BE2C (cell line): Measurements from ENCODE around the gene MYOF.
"Not testable (repeated sequence)": the region's sequence is repeated elsewhere in the genome, so short reads cannot be mapped to it uniquely, and the experiment has no call there.

Experiments
- DNase-seq: peaks from one replicate; pipeline ENCODE4 v3.0.0-alpha.2; 2020
- H3K27me3 ChIP-seq: fragments of 250-450 bp; sonication (Bioruptor Pico); 2 replicates; pipeline ENCODE4 v1.5.1; 2020; ENCODE audit warnings: mild to moderate bottlenecking
- H3K36me3 ChIP-seq: fragments of 250-450 bp; sonication (Bioruptor Pico); 2 replicates; pipeline ENCODE4 v1.5.1; 2020; ENCODE audit warnings: mild to moderate bottlenecking
- H3K4me1 ChIP-seq: fragments of 250-450 bp; sonication (Bioruptor Pico); 2 replicates; pipeline ENCODE4 v1.5.1; 2020
- H3K4me3 ChIP-seq: 2 replicates; pipeline ENCODE4 v1.5.1; 2011; ENCODE audit warnings: low read depth, low read length
- H3K9me3 ChIP-seq: fragments of 250-450 bp; sonication (Bioruptor Pico); 2 replicates; pipeline ENCODE4 v1.5.1; 2020
- TF ChIP-seq, protein P1 (sequence below): IDR thresholded peaks from 2 replicates; pipeline ENCODE4 v1.5.1; 2012; ENCODE audit warnings: mild to moderate bottlenecking, low read depth, low read length

The MYOF gene

DNA sequence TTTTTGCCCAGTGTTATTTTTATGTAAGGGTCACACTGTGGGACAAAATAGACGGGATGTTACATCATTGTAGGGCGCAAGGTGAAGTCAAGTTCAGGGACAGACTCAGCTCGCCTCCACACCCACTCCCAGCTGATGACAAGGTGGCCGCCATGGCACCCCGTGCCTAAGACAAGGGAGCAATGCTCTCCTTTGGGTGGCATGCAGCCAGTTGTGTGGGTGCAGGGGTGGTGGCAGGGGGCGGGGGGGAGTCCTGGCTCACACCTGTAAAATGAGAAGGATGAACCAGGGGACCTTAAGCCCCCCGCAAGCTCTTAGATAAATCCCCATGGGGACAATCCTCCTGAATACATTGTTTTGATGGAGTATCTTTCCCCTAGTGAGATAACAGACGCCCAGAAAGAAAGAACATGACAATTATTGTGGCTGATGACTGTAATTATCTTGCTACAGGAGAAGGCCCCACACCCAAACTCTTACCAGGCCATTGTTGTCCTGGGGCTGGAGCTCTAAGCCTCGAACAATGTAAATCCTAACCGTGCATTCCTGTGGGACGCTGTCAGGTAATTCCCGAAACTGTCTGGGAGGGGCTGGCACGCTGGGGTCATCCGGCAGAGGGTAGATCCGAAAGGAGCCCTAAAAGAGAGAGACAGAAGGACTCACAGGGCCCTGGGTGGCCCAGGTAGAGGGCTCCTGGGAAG lies 148.7 kb downstream of the MYOF start:
- Histone ChIP-seq H3K4me1 (no peaks in the 10 kb centered on the region), H3K36me3 (no peaks in the 10 kb centered on the region), H3K9me3 (no peaks in the 10 kb centered on the region), H3K4me3 (no peak overlapping the region), H3K27me3 (no peaks in the 10 kb centered on the region; the same call in 1 of the 2 replicates)
- TF ChIP-seq, protein P1, sequence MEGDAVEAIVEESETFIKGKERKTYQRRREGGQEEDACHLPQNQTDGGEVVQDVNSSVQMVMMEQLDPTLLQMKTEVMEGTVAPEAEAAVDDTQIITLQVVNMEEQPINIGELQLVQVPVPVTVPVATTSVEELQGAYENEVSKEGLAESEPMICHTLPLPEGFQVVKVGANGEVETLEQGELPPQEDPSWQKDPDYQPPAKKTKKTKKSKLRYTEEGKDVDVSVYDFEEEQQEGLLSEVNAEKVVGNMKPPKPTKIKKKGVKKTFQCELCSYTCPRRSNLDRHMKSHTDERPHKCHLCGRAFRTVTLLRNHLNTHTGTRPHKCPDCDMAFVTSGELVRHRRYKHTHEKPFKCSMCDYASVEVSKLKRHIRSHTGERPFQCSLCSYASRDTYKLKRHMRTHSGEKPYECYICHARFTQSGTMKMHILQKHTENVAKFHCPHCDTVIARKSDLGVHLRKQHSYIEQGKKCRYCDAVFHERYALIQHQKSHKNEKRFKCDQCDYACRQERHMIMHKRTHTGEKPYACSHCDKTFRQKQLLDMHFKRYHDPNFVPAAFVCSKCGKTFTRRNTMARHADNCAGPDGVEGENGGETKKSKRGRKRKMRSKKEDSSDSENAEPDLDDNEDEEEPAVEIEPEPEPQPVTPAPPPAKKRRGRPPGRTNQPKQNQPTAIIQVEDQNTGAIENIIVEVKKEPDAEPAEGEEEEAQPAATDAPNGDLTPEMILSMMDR, result no peak
- no peak for DNase-seq

DNA sequence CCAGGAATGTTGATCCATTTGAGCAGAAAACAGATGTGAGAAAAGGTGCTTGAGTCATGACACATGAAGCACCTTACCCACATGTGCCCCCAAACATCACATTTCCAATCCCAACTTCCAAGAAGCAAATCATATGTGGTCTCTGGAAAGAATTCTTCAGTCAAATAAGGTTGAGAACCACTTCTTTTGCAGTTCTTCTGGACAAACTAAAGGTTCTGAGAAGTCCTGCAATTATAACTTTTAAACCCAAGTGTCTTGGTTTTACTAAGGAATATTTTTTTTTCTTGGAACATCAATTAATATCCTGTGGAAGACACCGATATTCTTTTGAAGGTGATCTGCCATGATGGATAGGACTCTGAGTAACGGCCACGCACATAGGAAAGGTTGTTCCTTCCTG lies 151.3 kb downstream of the MYOF start:
- DNase-seq, result no peak
- H3K9me3 ChIP-seq, result no peaks in the 10 kb centered on the region
- no peaks in the 10 kb centered on the region for H3K36me3 ChIP-seq
- H3K27me3 ChIP-seq, result no peaks in the 10 kb centered on the region
- no peak overlapping the region for H3K4me3 ChIP-seq
- TF ChIP-seq, protein P1, result no peak
- H3K4me1 ChIP-seq, result no peaks in the 10 kb centered on the region

DNA sequence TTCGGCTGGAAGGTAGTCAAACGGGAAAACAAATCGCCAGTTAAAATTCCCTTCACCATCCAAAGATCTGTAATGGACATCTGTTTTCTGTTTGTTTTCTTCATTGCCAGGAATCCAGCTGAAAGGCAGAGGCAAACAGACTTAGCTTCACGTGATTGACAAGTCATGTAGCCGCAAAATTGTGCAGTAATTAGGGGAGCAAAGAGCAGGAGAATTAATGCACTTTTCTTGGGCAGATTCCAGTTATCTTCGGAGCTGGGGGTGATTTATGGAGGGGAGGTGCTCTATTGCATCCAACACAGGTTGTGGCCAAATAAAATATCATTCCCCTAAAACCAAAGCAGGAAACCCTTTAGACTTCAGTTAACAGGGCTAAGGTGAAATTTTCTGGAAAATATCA lies 162.2 kb downstream of the MYOF start:
- Histone ChIP-seq H3K4me1 (no peaks in the 10 kb centered on the region), H3K36me3 (no peaks in the 10 kb centered on the region), H3K9me3 (no peaks in the 10 kb centered on the region), H3K27me3 (no peaks in the 10 kb centered on the region), H3K4me3 (no peak overlapping the region)
- no peak for DNase-seq
- TF ChIP-seq, protein P1, result no peak

DNA sequence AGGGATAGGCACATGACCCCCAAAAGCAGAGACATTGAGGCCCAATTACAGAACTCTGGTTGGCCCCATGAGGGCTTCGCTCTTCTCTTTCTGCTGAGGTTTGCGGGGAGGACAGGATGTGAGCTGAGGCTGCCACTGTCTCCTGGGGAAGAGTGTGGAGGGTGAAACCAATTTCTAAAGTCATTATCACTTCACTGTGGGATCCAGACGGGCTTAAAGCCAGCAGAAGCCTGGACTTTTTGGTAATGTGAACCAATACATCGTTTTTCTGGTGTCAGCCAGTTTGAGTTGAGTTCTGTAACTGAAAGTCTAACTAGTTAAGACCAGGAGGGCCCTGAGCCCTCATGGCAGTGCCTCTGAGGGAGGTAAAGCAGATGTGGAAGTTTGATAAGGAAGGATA lies 163.0 kb downstream of the MYOF start:
- Histone ChIP-seq H3K9me3 (no peaks in the 10 kb centered on the region), H3K4me1 (no peaks in the 10 kb centered on the region), H3K4me3 (no peak overlapping the region), H3K27me3 (no peaks in the 10 kb centered on the region), H3K36me3 (no peaks in the 10 kb centered on the region)
- TF ChIP-seq, protein P1, result no peak
- no peak for DNase-seq

DNA sequence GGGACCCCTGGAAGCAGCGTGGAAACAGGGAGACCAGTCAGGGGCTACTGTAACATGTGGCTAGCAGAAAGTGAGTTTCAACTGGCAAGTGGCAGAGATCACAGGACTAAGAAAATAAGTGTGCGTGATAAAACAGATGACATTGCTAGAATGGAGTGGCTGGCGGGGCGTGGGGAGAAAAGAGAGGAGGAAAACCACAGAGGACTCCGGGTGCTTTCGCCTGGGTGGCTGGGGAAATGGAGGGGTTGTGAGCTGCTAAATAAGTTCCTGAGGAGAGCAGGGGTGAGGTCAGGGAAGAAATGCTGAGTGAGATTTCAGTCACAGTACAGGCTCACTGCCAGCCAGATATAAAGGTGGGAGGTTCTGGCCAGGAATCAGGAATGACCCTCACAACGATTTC lies 166.9 kb downstream of the MYOF start:
- DNase-seq, result no peak
- Histone ChIP-seq H3K4me1 (no peaks in the 10 kb centered on the region), H3K9me3 (no peaks in the 10 kb centered on the region), H3K4me3 (no peak overlapping the region), H3K36me3 (no peaks in the 10 kb centered on the region), H3K27me3 (no peaks in the 10 kb centered on the region)
- TF ChIP-seq, protein P1, result no peak

DNA sequence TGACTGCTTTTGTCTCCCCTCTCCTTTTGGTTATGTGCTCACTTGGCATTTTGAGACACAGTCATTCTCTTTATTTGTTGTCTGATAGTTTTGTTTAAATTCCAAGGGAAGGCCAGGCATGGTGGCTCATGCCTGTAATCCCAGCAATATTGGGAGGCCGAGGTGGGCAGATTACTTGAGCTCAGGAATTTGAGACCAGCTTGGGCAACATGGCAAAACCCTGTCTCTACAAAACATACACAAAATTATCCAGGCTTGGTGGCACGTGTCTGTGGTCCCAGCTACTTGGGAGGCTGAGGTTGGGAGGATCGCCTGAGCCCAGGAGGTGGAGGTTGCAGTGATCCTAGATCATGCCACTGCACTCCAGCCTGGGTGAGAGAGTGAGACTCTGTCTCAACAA lies 167.5 kb downstream of the MYOF start:
- not testable (repeated sequence) for H3K4me1 ChIP-seq, H3K27me3 ChIP-seq, H3K9me3 ChIP-seq, H3K36me3 ChIP-seq, H3K4me3 ChIP-seq, DNase-seq
